GM19438 (cell line): ENCODE results near the gene IL10RB.

Experiments
- ATAC-seq: cut with Tn5 transposase; IDR thresholded peaks from one replicate; pipeline ENCODE4 v1.9.1; 2021; ENCODE audit warnings: low read depth; ENCODE audit not compliant: unreplicated experiment

The IL10RB gene

GRCh38 chr21:33325222-33326067 is 59.3 kb downstream of the IL10RB start:
- peak; percentile 40 for ATAC-seq

- no peak for ATAC-seq
Observed at GRCh38 chr21:33327326-33327725, 61.2 kb downstream of the IL10RB start.

DNA sequence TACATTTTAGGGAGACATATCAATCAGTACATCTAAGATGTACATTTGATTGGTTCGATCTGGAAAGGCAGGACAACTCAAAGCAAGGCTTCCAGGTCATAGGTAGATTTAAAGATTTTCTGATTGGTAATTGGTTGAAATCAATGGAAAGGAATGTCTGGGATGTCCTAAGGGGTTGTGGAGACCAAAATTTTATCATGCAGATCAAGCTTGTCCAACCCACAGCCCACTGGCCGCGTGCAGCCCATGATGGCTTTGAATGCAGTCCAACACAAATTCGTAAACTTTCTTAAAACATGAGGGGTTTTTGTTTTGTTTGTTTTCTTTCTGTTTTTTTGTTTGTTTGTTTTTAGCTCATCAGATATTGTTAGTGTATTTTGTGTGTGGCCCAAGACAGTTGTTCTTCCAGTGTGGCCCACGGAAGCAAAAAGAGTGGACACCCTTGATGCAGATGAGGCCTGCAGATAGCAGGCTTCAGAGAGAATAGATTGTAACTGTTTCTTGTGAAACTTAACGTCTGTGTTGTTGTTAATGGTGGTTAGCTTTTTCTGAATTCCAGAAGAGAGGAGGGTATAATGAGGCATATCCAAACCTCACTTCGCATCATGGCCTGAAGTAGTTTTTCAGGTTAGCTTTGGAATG is 61.7 kb downstream of the IL10RB start:
- ATAC-seq, result no peak

- no peak for ATAC-seq
Observed at GRCh38 chr21:33330726-33331125, 64.6 kb downstream of the IL10RB start.

GRCh38 chr21:33332143-33332542 is 66.0 kb downstream of the IL10RB start:
- peak; percentile 85 for ATAC-seq

- no peak for ATAC-seq
Observed at GRCh38 chr21:33334191-33334590, 68.0 kb downstream of the IL10RB start.

DNA sequence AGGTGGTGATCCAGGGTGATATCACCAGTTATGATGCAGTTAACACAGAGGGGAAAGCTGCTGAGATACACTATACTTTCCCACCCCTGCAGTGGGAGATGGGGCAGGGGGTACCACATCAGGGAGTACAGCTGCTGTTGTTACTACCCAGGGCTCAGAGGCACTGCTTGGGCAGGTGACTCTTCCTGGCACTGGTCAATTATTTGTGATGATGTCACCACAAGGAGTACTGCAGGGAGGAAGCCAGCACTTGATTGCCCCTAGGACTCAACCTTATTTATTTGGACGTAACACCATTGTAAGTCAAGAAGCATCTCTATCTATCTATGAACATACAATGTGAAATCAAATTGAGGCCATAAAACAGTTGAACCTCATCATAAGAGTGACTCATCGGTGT is 68.7 kb downstream of the IL10RB start:
- no peak for ATAC-seq

DNA sequence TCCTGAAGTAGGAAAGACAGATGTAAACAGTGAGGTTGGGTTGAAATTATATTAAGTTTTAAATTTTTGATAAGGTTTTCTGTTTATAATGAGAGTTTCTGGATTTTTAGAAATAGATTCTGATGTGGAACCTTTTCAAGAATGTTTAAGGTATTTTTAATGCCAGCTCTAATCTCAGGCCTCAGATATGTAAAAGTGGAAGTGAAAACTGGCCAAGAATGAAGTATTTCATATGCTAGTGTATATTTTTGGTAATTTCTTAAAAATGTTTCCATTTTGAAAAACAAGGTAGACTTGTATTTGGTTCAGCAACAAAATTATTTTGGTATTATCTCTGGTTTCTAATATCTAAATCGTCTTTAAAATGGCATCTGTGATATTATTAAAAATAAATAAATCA is 73.0 kb downstream of the IL10RB start:
- ATAC-seq, result no peak

DNA sequence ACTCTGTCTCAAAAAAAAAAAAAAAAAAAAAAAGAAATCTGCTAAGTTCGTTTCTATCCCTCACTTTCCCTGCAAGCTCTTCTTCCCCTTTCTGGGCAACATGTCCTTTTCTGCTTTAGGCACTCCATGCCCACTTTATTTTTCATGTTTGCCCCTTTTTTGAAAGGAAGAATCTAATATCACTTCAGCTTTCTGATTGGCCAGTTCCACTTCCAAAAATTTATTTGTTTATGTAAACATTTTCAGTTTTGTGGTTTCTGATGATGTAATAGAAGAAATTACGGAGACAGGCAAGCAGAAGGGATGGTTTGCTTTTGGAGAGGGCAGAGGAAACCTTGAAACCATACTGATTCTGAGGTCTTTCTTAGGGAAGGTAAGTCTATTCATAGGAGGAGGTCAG is 73.8 kb downstream of the IL10RB start:
- no peak for ATAC-seq

DNA sequence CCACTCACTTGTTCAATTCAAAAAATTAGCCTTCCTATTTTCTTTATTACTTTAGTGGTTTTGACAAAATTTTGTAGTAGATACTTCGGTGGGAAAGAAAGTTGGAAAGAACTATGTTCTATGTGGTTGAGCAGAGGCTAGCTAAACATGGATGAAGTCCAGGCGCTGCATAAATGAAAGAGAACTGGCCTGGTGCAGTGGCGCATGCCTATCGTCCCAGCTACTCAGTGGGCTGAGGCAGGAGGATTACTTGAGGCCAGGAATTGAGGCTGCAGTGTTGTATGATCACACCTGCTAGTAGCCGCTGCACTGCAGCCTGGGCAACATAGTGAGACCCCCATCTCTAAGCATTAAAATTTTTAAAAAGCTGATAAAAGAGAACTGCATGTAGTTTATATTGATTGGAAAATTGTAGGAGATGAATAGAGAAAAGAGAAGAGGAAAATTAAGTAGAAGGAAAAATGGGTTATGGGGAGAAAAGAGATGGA is 79.6 kb downstream of the IL10RB start:
- ATAC-seq, result no peak
